Esophagus muscularis mucosa (tissue), 3 donors: ENCODE measurements around the gene PSMC3.

Experiments used
- CTCF ChIP-seq, 3 experiments: fragments of 200-600 bp in 2 of 3; fragments of 450-650 bp in 1 of 3; sonication (generic) in 2 of 3; IDR thresholded peaks; one replicate each; pipeline ENCODE4 v1.5.1; 2017 to 2019; ENCODE audit warnings: antibody characterized with exemption in 3 of 3, mild to moderate bottlenecking in 2 of 3, moderate library complexity in 1 of 3
- EP300 ChIP-seq: sonication (generic); formaldehyde crosslinking; IDR thresholded peaks from one replicate; pipeline ENCODE4 v1.6.1; 2017; ENCODE audit warnings: antibody characterized with exemption

GRCh38 chr11:47415949-47416472 is 10.2 kb downstream of the PSMC3 start:
- TF ChIP-seq EP300 (no peak), CTCF (IDR thresholded peaks at IDR 0.05) (no peak)
